Measurements from ENCODE around the gene STK11. TPM values are rescaled to one million over a fixed set of nuclear protein-coding genes. Genes with fewer than 3 reads are reported as not detected.

The STK11 gene
- total and polyA plus RNA-seq, 9 donors, result 36.9 to 71.2 (median 54.2) TPM

DNA sequence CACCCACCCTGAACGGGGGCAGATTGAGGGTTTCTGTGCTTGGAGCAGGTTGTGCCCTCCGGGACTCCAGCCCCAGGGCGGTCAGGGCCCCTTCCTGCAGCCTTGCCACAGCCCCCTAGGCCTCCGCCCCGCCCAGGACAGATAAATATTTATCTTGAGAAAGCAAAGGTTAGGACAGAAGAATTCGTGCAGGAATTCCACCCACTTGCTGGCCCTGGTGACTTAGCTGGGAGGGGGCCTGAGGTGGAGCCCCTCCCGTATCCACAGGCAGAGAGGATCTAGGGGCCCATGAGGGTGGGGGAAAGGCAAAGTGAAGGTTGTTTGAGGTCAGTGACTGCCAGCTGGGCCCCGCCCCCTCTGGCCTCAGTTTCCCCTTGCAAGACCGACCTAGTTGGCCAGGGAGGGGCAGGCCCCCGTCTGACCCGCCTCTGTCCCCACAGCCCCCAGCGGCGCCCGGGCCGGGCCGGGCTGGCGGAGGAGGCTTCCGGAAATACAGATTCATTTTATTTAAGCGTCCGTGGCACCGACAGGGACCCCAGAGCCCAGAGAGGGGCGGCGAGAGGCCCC is 48.0 kb downstream of the STK11 start:
- intact Hi-C loops (cut with DNase I), result no loop called here
- H3K27ac ChIP-seq, result peak overlapping the region; percentile 87 to 89
- H3K27me3 ChIP-seq, result no peaks in the 10 kb centered on the region
- no peaks in the 10 kb centered on the region for H3K36me3 ChIP-seq
- TF ChIP-seq POLR2A (IDR thresholded peaks at IDR 0.05), result no peak
- 16 to 40% (median 40%) methylated on average over 10 to 23 of the region's 23 CpGs for WGBS, 3 donors
- no peaks in the 10 kb centered on the region for H3K9me3 ChIP-seq
- DNase-seq, result peak in 1 of 5 donors; percentile 75
- H3K4me3 ChIP-seq, result peak overlapping the region; percentile 65
- peaks cover 27% of the 10 kb centered on the region for H3K4me1 ChIP-seq (ENCODE audit: insufficient read depth)

DNA sequence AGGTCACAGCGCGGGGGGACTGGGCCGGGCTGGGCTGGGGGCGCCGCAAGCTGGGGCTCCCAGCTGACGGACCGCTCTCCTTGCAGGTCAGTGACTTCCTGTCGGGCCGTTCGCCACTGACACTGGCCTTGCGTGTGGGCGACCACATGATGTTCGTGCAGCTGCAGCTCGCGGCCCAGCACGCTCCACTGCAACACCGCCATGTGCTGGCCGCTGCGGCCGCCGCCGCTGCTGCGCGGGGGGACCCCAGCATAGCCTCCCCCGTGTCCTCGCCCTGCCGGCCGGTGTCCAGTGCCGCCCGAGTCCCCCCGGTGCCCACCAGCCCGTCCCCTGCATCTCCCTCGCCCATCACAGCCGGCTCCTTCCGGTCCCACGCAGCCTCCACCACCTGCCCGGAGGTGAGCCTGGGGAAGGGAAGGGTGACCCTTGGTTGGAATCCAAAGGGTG is 48.5 kb downstream of the STK11 start:
- Histone ChIP-seq H3K4me3 (peak overlapping the region; percentile 65), H3K36me3 (no peaks in the 10 kb centered on the region), H3K4me1 (ENCODE audit: insufficient read depth) (peaks cover 27% of the 10 kb centered on the region), H3K27me3 (no peaks in the 10 kb centered on the region), H3K27ac (peak overlapping the region; percentile 87 to 89), H3K9me3 (no peaks in the 10 kb centered on the region)
- peak in 2 of 5 donors; percentile 52 to 56 for DNase-seq
- intact Hi-C loops (cut with DNase I), result no loop called here
- TF ChIP-seq POLR2A (IDR thresholded peaks at IDR 0.05) (no peak), EP300 (IDR thresholded peaks at IDR 0.05) (no peak)
- TF ChIP-seq, protein P1, sequence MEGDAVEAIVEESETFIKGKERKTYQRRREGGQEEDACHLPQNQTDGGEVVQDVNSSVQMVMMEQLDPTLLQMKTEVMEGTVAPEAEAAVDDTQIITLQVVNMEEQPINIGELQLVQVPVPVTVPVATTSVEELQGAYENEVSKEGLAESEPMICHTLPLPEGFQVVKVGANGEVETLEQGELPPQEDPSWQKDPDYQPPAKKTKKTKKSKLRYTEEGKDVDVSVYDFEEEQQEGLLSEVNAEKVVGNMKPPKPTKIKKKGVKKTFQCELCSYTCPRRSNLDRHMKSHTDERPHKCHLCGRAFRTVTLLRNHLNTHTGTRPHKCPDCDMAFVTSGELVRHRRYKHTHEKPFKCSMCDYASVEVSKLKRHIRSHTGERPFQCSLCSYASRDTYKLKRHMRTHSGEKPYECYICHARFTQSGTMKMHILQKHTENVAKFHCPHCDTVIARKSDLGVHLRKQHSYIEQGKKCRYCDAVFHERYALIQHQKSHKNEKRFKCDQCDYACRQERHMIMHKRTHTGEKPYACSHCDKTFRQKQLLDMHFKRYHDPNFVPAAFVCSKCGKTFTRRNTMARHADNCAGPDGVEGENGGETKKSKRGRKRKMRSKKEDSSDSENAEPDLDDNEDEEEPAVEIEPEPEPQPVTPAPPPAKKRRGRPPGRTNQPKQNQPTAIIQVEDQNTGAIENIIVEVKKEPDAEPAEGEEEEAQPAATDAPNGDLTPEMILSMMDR (IDR thresholded peaks at IDR 0.05), result no peak
- WGBS, 3 donors, result 77 to 83% (median 81%) methylated on average over 34 to 37 of the region's 37 CpGs

DNA sequence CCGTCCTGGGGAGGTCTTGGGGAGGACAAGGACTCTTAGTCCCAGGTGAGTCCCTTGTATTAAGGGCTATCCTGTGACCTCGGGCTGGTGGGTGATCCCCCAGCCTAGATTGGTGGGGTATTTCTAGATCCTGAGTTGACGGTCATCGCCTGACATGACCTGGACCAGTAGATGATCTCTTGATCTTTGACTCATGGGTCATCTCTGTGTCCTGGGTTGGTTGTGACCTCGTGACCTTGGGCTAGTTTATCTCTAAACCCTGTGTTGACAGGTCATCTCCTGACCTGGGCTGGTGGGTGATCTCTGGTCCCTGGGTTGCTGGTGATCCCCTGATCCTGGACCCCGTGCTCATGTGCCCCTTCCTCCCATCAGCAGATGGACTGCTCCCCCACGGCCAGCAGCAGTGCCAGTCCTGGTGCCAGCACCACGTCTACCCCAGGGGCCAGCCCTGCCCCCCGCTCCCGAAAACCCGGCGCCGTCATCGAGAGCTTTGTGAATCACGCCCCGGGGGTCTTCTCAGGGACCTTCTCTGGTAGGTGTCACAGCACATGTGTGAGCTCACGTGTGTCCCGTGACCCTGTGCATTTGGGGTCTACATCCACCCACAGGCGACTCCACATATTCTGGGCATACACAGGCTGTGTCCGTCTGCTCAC is 49.1 kb downstream of the STK11 start:
- H3K27ac ChIP-seq, result peak overlapping the region; percentile 87 to 89
- H3K4me1 ChIP-seq (ENCODE audit: insufficient read depth), result peaks cover 32% of the 10 kb centered on the region
- 84 to 91% (median 89%) methylated on average over 20 of the region's 20 CpGs for WGBS, 3 donors
- no peaks in the 10 kb centered on the region for H3K36me3 ChIP-seq
- DNase-seq, result peak in 1 of 5 donors; percentile 53
- TF ChIP-seq POLR2A (IDR thresholded peaks at IDR 0.05), result no peak
- TF ChIP-seq, protein P1 (IDR thresholded peaks at IDR 0.05), result no peak
- TF ChIP-seq EP300 (IDR thresholded peaks at IDR 0.05), result no peak
- no peaks in the 10 kb centered on the region for H3K9me3 ChIP-seq
- intact Hi-C loops (cut with DNase I), result no loop called here
- H3K27me3 ChIP-seq, result no peaks in the 10 kb centered on the region
- no peak overlapping the region for H3K4me3 ChIP-seq

DNA sequence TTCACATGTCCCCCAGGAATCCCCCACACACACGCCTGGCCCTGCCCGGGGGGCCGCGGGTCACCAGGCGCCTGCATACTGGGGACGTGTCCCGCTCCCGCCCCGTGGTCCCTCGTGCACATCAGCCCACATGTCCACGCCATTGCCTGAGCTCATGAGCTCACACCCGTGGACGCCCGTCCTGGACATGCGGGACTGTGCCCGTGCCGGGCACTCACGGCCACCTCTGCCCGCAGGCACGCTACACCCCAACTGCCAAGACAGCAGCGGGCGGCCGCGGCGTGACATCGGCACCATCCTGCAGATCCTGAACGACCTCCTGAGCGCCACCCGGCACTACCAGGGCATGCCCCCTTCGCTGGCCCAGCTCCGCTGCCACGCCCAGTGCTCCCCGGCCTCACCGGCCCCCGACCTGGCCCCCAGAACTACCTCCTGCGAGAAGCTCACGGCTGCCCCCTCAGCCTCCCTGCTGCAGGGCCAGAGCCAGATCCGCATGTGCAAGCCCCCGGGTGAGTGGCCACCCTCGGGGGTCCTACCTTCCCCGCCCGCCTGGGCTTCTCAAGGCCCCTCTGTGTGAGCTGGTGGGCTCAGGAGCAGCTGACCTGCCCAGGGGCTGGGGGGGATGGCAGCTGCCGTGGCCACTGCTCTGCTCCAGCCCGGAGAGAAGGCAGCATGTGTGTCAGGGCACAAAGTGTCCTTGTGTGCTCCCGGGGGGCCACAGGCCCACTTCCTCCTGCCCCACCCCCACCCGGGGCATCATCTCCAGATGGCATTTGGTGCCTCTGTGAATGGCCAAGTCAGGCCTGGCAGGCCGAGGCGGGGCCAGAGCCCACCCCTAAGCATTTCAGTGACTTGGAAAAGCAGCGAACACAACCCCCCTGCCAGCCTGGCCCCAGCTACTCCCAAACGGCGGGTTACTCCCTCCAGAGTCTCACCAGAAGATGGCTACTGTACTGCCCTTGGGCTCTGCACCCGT is 49.9 kb downstream of the STK11 start:
- no peaks in the 10 kb centered on the region for H3K27me3 ChIP-seq
- intact Hi-C loops (cut with DNase I), result no loop called here
- no peak for TF ChIP-seq EP300 (IDR thresholded peaks at IDR 0.05)
- TF ChIP-seq POLR2A (IDR thresholded peaks at IDR 0.05), result no peak
- TF ChIP-seq, protein P1 (IDR thresholded peaks at IDR 0.05), result no peak
- H3K4me3 ChIP-seq, result no peak overlapping the region
- H3K9me3 ChIP-seq, result no peaks in the 10 kb centered on the region
- WGBS, 3 donors, result 85 to 88% (median 87%) methylated on average over 43 to 52 of the region's 52 CpGs
- H3K4me1 ChIP-seq (ENCODE audit: insufficient read depth), result peaks cover 38% of the 10 kb centered on the region
- no peaks in the 10 kb centered on the region for H3K36me3 ChIP-seq
- peak in 1 of 5 donors; percentile 49 for DNase-seq
- H3K27ac ChIP-seq, result peak overlapping the region in 1 of 2 donors; percentile 4
